GM18498 (cell line): ENCODE results near the gene PXT1.
"Not testable (repeated sequence)": the region's sequence is repeated elsewhere in the genome, so short reads cannot be mapped to it uniquely, and the experiment has no call there.

Experiments
- ATAC-seq: cut with Tn5 transposase; IDR thresholded peaks from one replicate; pipeline ENCODE4 v1.9.1; 2021; ENCODE audit warnings: mild to moderate bottlenecking, moderate library complexity; ENCODE audit not compliant: unreplicated experiment

Gene PXT1

DNA sequence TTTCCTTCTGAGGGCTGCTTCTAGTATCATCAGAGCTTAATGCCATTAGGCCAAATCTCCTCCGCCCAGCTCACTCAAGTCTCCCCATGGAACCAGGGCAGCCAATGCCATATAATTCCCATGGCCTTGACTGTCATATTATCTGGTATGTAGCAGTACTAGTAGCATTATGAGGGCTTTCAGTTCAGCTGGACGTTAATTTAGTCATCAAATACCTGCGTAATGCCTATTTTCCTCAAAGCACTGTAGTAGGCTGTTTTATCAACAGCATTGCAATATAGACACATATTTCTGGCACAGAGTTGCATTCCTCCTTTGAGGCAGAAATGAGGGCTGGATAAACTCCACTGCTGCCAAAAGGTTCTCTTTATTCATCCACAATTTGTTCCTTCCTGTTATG is 1.8 kb upstream of the PXT1 start:
- ATAC-seq: no peak

- ATAC-seq: no peak
Observed at GRCh38 chr6:36443471-36444428, 1.1 kb upstream of the PXT1 start.

- no peak for ATAC-seq
Observed at GRCh38 chr6:36442103-36442670, 467 bp downstream of the PXT1 start.

- ATAC-seq: peak; percentile 58
Observed at GRCh38 chr6:36441307-36441894, 1.3 kb downstream of the PXT1 start.

DNA sequence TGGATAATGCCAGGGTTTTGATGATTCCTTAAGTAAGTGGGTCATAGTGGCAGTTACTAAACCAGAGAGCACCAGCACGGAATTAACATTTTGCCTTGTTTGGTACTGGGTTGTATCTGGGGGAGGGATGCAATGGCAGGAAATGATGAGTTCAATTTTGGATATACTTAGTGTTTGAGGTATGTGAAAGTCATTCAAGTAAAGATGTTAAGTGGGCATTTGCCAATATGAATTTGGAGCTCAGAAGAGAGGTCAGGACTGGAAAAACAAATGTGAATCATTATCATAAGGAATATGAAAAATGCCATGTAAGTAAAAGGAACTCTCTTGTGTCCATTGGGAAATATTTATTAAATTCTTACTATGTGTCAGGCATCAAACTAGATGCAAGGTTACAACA is 6.2 kb downstream of the PXT1 start:
- ATAC-seq: no peak

- no peak for ATAC-seq
Observed at GRCh38 chr6:36432151-36432671, 10.4 kb downstream of the PXT1 start.

DNA sequence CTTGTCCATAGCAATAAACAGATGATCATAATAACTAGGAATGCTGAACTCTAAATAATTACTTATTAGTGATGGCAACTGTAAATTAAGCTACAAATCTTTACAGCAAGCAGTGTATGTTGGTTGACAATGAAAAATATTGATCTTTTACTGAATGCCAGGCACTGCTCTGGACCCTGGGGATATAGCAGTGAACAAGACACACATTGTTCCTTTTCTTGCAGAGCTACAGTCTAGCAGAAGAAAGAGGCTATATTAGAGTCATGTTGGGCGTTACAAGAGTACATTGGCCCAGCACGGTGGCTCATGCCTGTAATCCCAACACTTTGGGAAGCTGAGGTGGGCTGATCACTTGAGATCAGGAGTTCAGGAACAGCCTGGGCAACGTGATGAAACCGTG is 11.5 kb downstream of the PXT1 start:
- no peak for ATAC-seq

GRCh38 chr6:36430351-36430750 is 12.3 kb downstream of the PXT1 start:
- ATAC-seq: no peak

DNA sequence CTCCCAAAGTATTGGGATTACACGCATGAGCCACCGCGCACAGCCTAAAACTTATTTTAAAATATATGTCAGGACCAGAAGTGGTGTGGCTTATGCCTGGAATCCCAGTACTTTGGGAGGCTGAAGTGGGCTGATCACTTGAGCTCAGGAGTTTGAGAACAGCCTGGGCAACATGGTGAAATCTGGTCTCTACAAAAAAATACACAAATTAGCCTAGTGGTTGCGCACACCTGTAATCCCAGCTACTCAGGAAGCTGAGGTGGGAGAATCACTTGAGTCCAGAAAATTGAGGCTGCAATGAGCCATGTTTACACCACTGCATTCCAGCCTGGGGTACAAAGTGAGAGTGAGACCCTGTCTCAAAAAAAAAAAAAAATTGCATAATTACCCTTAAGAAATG is 13.7 kb downstream of the PXT1 start:
- no peak for ATAC-seq

DNA sequence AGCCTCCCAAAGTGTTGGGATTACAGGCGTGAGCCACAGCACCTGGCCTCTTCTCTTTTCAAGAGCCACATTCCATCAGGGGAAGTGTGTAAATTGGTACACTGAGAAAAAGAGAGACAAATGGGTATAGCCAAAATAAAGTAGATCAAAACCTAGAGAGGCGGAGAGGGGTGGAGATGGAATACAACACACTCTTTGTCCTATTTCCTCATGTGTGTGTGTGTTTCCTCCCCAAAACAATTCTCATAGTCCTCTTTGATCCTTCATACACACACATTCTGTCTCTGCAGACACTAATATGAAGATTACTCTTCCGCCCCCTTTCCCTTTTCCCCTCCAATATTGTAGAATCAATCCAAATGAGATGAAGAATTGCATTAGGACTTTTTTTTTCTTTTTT is 16.0 kb downstream of the PXT1 start:
- no peak for ATAC-seq

DNA sequence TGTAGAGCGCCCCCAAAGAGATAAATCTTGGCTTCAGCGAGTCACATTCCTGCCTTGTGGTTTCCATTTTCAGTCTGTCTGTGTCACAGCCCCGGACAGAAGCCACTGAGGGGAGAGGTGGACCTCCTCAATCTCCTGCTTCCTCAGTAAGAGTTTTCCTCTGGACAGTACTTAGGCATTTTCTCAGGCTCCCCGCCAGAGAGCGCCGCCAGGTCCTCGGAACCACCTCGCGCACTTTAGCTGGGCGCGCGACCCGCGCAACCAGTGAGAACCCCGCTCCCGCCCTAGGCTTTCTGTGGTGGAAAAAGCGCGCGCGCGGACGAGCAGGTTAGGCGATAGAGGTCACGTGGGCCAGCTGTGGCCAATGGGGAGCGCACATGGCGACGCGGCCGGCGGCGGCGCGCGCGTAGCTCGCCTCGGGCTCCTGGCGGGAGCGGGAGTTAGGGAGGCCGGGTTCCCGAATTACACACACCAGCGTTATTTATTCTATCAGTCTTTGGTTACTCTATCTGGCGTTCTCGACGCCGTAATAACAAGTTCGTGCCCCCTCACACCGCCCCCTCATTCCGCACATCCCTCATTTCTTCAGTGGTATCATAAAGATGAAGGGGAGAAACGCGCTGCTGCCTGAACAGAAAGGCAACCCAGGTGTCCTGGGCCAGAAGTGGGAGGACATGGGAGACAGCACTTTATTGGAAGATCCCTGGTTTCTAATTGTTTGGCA is 19.4 kb downstream of the PXT1 start:
- ATAC-seq: peak; percentile 97

- ATAC-seq: no peak
Observed at GRCh38 chr6:36422714-36423100, 19.9 kb downstream of the PXT1 start.

GRCh38 chr6:36419310-36419709 is 23.3 kb downstream of the PXT1 start:
- no peak for ATAC-seq

- no peak for ATAC-seq
Observed at GRCh38 chr6:36418558-36418957, 24.1 kb downstream of the PXT1 start.

DNA sequence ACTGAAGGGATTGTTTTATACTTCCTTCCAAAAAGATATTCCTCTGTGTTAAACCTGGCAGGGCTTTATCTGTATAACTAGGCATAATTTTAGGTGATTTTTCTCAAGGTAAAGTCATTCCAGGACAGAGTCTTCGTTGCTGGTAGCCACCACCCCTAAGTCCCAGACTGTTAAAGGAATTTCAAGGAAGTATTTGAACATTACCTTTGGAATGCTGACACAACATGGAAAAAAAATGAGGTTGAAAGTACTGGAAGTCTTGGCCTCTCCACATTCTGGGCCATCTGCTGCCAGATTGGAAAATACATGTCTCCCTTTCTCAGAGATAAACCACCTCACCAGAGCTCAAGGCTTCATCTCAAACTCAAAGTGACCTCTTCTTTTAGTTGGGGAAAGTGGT is 28.2 kb downstream of the PXT1 start:
- ATAC-seq: no peak

DNA sequence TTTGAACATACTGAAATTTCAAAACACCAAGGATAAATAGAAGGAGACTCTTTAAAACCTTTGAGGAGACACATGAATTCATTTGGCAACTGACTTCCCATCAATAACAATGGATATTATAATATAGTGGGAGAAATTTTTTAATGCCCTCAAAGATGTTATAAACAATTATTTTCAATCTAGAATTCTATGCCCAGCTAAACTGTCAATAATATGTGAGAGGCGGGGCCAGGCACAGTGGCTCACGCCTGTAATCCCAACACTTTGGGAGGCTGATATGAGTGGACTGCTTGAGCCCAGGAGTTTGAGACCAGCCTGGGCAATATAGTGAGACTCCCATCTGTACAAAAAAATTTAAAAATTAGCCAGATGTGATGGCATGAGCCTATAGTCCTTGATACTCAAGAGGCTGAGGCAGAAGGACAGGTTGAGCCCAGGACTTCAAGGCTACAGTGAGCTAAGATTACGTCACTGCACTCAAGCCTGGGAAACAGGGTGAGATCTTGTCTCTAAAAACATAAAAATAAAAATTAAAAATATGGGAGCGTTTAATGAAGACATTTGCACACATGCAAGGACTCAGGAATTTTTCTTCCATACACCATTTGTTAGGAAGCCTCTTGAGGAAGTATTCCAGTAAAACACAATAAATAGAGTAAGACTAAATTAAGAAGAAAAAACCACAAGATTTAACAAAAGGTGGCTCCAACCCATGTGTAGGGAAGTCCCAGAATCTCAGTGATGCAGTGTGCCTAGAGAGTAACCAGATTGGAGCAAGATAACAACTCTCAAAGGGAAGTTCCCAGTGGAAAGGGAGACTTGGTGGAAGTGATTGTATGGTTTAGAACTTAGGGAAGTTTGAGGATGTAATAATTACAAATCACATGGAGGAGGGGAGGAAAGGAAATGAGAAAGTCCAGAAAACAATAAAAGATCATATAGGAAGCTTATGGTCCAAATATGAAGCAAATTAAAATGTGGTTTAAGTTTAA is 28.9 kb downstream of the PXT1 start:
- ATAC-seq: no peak

GRCh38 chr6:36409718-36410117 is 32.9 kb downstream of the PXT1 start:
- not testable (repeated sequence) for ATAC-seq

DNA sequence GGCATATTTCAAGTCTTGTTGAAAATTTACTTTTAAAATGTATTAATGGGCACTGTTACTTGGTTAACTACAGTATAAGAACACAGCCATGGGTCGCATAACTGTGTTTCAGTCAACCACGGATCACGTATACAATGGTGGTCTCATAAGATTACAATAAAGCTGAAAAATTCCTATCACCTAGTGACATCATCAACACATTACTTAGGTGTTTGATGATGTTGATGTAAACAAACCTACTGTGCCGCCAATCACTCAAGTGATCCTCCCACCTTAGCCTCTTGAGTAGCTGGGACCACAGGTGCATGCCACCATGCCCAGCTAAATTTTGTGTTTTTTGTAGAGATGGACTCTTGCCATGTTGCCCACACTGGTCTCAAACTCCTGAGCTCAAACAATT is 38.5 kb downstream of the PXT1 start:
- no peak for ATAC-seq

- ATAC-seq: no peak
Observed at GRCh38 chr6:36402481-36402880, 40.2 kb downstream of the PXT1 start.

GRCh38 chr6:36399970-36400369 is 42.7 kb downstream of the PXT1 start:
- no peak for ATAC-seq
